Gastroesophageal sphincter (tissue), 4 donors: Measurements from ENCODE around the gene HBA2. TPM values are rescaled to one million over a fixed set of nuclear protein-coding genes. Genes with fewer than 3 reads are reported as not detected.
"Not testable (repeated sequence)": the region's sequence is repeated elsewhere in the genome, so short reads cannot be mapped to it uniquely, and the experiment has no call there.

Source experiments
- ATAC-seq: fragments of 150-250 bp; one replicate; pipeline ENCODE4 v1.9.1; 2016; ENCODE audit warnings: mild to moderate bottlenecking, moderate library complexity
- H3K27ac ChIP-seq, 4 donors: fragments of 200-600 bp; sonication (generic) in 3 of 4; 1 replicate in 3 of 4; 2 replicates in 1 of 4; pipeline ENCODE4 v1.5.1; 2016 to 2019
- H3K27me3 ChIP-seq: fragments of 200-600 bp; sonication (generic); one replicate; pipeline ENCODE4 v1.5.1; 2019
- H3K36me3 ChIP-seq, 2 donors: fragments of 200-600 bp; sonication (generic); one replicate each; pipeline ENCODE4 v1.5.1; 2019; ENCODE audit warnings: control low read depth in 1 of 2
- H3K4me1 ChIP-seq, 3 donors: fragments of 200-600 bp; sonication (generic); 1 replicate in 2 of 3; 2 replicates in 1 of 3; pipeline ENCODE4 v1.5.1; 2016 to 2019; ENCODE audit warnings: control low read depth in 2 of 3
- H3K4me3 ChIP-seq, 2 donors: fragments of 200-600 bp; sonication (generic); one replicate each; pipeline ENCODE4 v1.5.1; 2019; ENCODE audit warnings: mild to moderate bottlenecking in 1 of 2, moderate library complexity in 1 of 2
- H3K9me3 ChIP-seq, 3 donors: fragments of 200-600 bp; sonication (generic); one replicate each; pipeline ENCODE4 v1.5.1; 2017 to 2019; ENCODE audit warnings: control low read depth in 2 of 3
- CTCF ChIP-seq, 4 experiments: fragments of 200-600 bp in 2 of 4; fragments of 450-650 bp in 2 of 4; sonication (generic) in 1 of 4; IDR thresholded peaks; one replicate each; pipeline ENCODE4 v1.5.1; 2017 to 2019; ENCODE audit warnings: antibody characterized with exemption in 4 of 4, mild to moderate bottlenecking in 2 of 4, moderate library complexity in 2 of 4
- EP300 ChIP-seq: sonication (generic); formaldehyde crosslinking; IDR thresholded peaks from one replicate; pipeline ENCODE4 v1.6.1; 2017; ENCODE audit warnings: antibody characterized with exemption, mild to moderate bottlenecking
- POLR2A ChIP-seq, 2 donors: fragments of 450-650 bp; IDR thresholded peaks; one replicate each; pipeline ENCODE4 v1.6.1; 2017; ENCODE audit warnings: antibody characterized with exemption in 2 of 2, mild to moderate bottlenecking in 2 of 2, moderate library complexity in 1 of 2
- POLR2AphosphoS5 ChIP-seq: sonication (generic); formaldehyde crosslinking; IDR thresholded peaks from one replicate; pipeline ENCODE4 v1.6.1; 2017; ENCODE audit warnings: antibody characterized with exemption
- WGBS, 2 donors: methylation state at CpG; one replicate each; pipeline ENCODE4 v1.1.5; 2018; ENCODE audit warnings: low coverage in 1 of 2; 5-methylcytosine and 5-hydroxymethylcytosine counted together
- total RNA-seq, 4 donors: library from RNA; depleted of rRNA; stranded (reverse); fragments of >200 nt; gene quantifications; one replicate each; pipeline ENCODE4 v1.1.0, GENCODE V29; 2016

The HBA2 gene
- total RNA-seq, 4 donors from 2014 or later = 40.9 to 72.6 (median 57.7) TPM; not detected in 1

- Histone ChIP-seq H3K9me3 (no peaks in the 10 kb centered on the region), H3K36me3 (no peaks in the 10 kb centered on the region), H3K27ac (no peak overlapping the region), H3K27me3 (peaks cover 81% of the 10 kb centered on the region), H3K4me3 (no peak overlapping the region), H3K4me1 (peaks cover 0 to 22% (median 4%) of the 10 kb centered on the region in 3 donors)
- ATAC-seq = no peak
- 19 to 21% methylated on average over 4 to 7 of the region's 8 CpGs for WGBS, 2 donors
- no peak for TF ChIP-seq POLR2AphosphoS5
- TF ChIP-seq CTCF (IDR thresholded peaks at IDR 0.05) = no peak
- TF ChIP-seq EP300 = no peak
- no peak for TF ChIP-seq POLR2A (IDR thresholded peaks at IDR 0.05)
These were observed 2.6 kb downstream of the HBA2 start for GRCh38 chr16:175011-175949.

- H3K36me3 ChIP-seq, H3K27ac ChIP-seq, H3K9me3 ChIP-seq, ATAC-seq: not testable (repeated sequence)
- Histone ChIP-seq H3K4me3 (peak overlapping the region in 1 of 2 donors; percentile 18), H3K27me3 (peaks cover 81% of the 10 kb centered on the region), H3K4me1 (peaks cover 5 to 29% (median 11%) of the 10 kb centered on the region in 3 donors)
- no CpG with 5 or more reads among the region's 39 CpGs for WGBS, 2 donors
These were observed 3.3 kb downstream of the HBA2 start for GRCh38 chr16:176006-176405.

GRCh38 chr16:176477-177382 is 4.1 kb downstream of the HBA2 start, which contains the start of gene HBA1:
TSS of gene HBA1 (plus strand) at chr16:176680. CDS start at chr16:176717, 37 bp downstream.
- ATAC-seq, H3K27ac ChIP-seq, H3K36me3 ChIP-seq, H3K9me3 ChIP-seq: not testable (repeated sequence)
- H3K4me1 ChIP-seq = peaks cover 7 to 36% (median 17%) of the 10 kb centered on the region in 3 donors
- peak within 1 kb of the TSS in 1 of 2 donors; percentile 18 for H3K4me3 ChIP-seq
- no CpG with 5 or more reads among the region's 88 CpGs for WGBS, 2 donors
- peaks cover 78% of the 10 kb centered on the region for H3K27me3 ChIP-seq

- H3K4me1 ChIP-seq = peaks cover 7 to 36% (median 17%) of the 10 kb centered on the region in 3 donors
- H3K27me3 ChIP-seq = peaks cover 75% of the 10 kb centered on the region
- no peak overlapping the region for H3K27ac ChIP-seq
- H3K9me3 ChIP-seq = no peaks in the 10 kb centered on the region
- TF ChIP-seq CTCF (IDR thresholded peaks at IDR 0.05) (no peak), POLR2AphosphoS5 (no peak), POLR2A (IDR thresholded peaks at IDR 0.05) (no peak), EP300 (no peak)
- H3K4me3 ChIP-seq = no peak overlapping the region
- no peak for ATAC-seq
- 0 to 1% methylated on average over 4 to 7 of the region's 13 CpGs for WGBS, 2 donors
- no peaks in the 10 kb centered on the region for H3K36me3 ChIP-seq
These were observed 4.7 kb downstream of the HBA2 start for GRCh38 chr16:177394-177822.

- WGBS, 2 donors = 41 to 77% methylated on average over 5 to 10 of the region's 11 CpGs
- Histone ChIP-seq H3K4me3 (no peak overlapping the region), H3K9me3 (no peaks in the 10 kb centered on the region), H3K27ac (no peak overlapping the region), H3K36me3 (no peaks in the 10 kb centered on the region), H3K27me3 (peaks cover 74% of the 10 kb centered on the region), H3K4me1 (peaks cover 7 to 36% (median 17%) of the 10 kb centered on the region in 3 donors)
- ATAC-seq = no peak
- TF ChIP-seq CTCF (IDR thresholded peaks at IDR 0.05) (no peak), POLR2A (IDR thresholded peaks at IDR 0.05) (no peak), POLR2AphosphoS5 (no peak)
These were observed 5.4 kb downstream of the HBA2 start for GRCh38 chr16:177981-178667.
